HG02852 (cell line): ENCODE results near the gene DNASE1L1.

Source experiments
- ATAC-seq: cut with Tn5 transposase; IDR thresholded peaks from one replicate; pipeline ENCODE4 v1.9.1; 2021; ENCODE audit warnings: mild to moderate bottlenecking, moderate library complexity; ENCODE audit not compliant: unreplicated experiment

Gene DNASE1L1

DNA sequence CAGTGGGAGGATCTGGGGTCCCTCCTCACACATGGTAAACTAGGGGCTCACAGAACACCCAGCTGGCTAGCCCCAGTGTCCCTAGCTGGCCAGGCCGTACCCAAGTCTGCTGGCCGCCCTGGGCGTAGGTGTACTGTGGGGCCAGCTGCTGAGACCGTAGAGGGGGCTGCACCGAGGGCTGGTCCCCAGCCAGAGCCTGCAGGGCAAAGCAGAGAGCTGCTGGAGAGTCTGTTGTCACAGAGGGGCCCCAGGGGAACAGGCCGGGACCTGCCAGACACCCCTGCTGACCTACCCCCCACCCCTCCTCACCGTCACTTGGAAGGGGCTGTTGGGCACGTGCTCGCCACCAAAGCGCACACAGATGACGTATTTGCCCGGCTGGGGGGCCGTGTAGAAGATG is 54.5 kb downstream of the DNASE1L1 start:
- no peak for ATAC-seq

DNA sequence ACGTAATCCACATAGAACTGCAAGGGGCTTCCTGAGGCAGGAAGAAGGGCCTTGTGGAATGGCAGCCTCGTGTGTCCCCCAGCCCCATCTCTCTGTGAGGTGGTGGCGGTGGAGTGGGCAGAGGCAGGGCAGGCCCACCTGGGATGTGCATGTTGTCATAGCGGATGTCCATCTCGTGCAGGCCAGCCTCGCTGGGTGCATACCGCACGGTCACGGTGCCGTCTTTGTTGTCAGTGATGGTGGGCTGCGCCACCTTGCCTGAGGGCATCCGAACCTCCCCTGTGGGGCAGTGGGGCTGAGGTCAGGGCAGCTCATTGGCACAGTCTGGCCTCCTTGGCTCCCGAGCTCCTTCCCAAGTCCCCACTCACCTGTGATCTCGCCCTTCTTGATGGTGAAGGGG is 55.0 kb downstream of the DNASE1L1 start:
- no peak for ATAC-seq

DNA sequence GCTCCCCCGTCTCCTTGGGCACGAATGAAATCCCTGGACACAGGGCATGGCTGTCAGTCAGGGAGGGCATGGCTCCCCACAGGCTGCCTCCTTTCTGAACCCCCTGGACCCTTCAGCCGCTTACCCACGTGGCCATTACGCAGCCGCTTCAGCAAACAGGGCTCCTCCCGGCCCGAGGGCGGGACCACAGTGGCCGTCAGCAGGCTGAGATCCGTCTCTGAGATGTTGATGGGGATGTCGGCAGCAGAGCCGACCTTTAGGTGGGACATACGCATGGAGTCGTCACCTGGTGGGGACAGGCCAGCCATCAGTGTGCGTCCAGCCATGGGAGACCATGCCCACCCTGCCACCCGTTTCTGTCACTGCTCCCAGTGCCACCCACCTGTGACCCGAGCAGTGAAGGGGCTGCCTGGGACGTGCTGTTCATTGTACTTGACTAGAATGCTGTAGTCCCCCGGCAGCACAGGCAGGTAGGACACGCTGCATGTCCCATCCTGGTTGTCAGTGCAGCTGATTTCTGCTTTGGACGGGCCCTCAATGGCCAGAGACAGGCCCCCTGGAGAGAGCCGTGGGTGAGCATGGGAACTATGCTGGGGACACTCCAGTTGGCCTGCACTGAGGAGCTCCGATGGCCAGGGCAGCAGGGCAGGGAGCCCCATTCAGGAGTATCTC is 55.7 kb downstream of the DNASE1L1 start:
- no peak for ATAC-seq

DNA sequence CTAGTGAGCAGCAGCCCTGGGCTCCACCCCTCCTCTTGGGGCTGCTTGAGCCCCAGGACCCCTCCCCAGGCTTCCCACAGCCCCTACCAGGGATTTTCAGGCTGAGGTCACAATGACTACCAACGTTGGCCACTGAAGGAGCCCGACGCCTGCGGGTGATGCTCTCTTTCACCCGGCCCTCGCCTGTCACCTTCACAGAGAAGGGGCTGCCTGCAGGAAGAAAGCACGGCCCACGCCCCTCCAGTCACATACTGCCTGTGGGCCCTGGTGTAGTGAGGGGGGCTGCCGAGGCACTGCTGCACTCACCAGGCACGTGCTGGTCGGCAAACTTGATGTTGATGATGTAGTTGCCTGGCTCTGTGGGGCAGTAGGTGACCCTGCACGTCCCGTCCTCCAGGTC is 56.6 kb downstream of the DNASE1L1 start:
- no peak for ATAC-seq

DNA sequence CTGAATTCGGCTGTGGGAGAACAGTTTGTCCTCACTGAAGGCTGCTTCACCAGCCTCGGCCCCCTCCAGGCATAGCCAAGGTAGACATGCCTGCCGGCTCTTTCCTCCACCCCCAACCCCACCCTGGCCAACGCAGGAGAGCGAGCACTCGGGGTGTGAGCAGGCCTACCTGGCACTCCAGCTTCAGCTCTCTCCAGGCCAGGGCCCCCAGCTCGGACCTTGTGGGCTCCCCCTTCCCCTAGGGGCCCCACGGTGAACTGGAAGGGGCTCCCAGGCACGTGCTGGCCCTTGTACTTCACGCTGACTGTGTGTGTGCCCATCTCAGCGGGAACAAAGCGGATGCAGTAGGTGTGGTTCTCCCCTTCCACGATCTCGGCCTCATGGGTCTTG is 57.0 kb downstream of the DNASE1L1 start:
- ATAC-seq = no peak
